GM15510 (cell line): Measurements from ENCODE around the gene DDRGK1.

ENCODE experiments used
- POLR2A ChIP-seq: IDR thresholded peaks from 3 replicates; pipeline ENCODE4 v1.6.1; 2011; ENCODE audit warnings: borderline replicate concordance; ENCODE audit not compliant: insufficient read length; ENCODE audit errors: extremely low read depth

Gene DDRGK1

GRCh38 chr20:3239026-3239866 lies 34.8 kb upstream of the DDRGK1 start, which contains the start of gene SLC4A11:
SLC4A11 (minus strand) TSS chr20:3239190; CDS start chr20:3239137, 53 bp downstream.
- no peak for TF ChIP-seq POLR2A

- no peak for TF ChIP-seq POLR2A
Measured at GRCh38 chr20:3238616-3239025, 34.1 kb upstream of the DDRGK1 start.

GRCh38 chr20:3237958-3238615 lies 33.6 kb upstream of the DDRGK1 start:
- no peak for TF ChIP-seq POLR2A

- TF ChIP-seq POLR2A: no peak
Measured at GRCh38 chr20:3237011-3237957, 32.8 kb upstream of the DDRGK1 start.

- TF ChIP-seq POLR2A: no peak
Measured at GRCh38 chr20:3235666-3236324, 31.3 kb upstream of the DDRGK1 start.

- TF ChIP-seq POLR2A: no peak
Measured at GRCh38 chr20:3233991-3234498, 29.6 kb upstream of the DDRGK1 start.

GRCh38 chr20:3233131-3233990 lies 28.9 kb upstream of the DDRGK1 start:
- TF ChIP-seq POLR2A: no peak

GRCh38 chr20:3231889-3232588 lies 27.6 kb upstream of the DDRGK1 start:
- TF ChIP-seq POLR2A: no peak

GRCh38 chr20:3231116-3231515 lies 26.6 kb upstream of the DDRGK1 start:
- no peak for TF ChIP-seq POLR2A

- TF ChIP-seq POLR2A: no peak
Measured at GRCh38 chr20:3229798-3230197, 25.3 kb upstream of the DDRGK1 start.

GRCh38 chr20:3229158-3229557 lies 24.7 kb upstream of the DDRGK1 start:
- no peak for TF ChIP-seq POLR2A

- TF ChIP-seq POLR2A: no peak
Measured at GRCh38 chr20:3228750-3229032, 24.2 kb upstream of the DDRGK1 start.
